Stimulated activated effector memory CD8-positive, alpha-beta T cell treated with anti-CD3 and anti-CD28 coated beads, Interleukin-12 subunit alpha, Interleukin-12 subunit beta, amount 100 ng/mL, for 72 hours (primary cell): Measurements from ENCODE around the gene RPL41.
A peak's percentile ranks its signal among the peaks of the same experiment; 100 is the strongest.

Experiments used
- ATAC-seq: fragments of 150-1000 bp; cut with Tn5 transposase; 2 replicates; pipeline ENCODE4 v1.10.0; 2021
- DNase-seq, 2 donors: peaks; one replicate each; pipeline ENCODE4 v3.0.0; 2021 to 2022; ENCODE audit warnings: low spot score in 2 of 2
- H3K27ac Mint-ChIP-seq: one replicate; pipeline ENCODE4 v1.8.0; 2022; ENCODE audit warnings: mild to moderate bottlenecking, mixed read lengths
- H3K36me3 Mint-ChIP-seq: one replicate; pipeline ENCODE4 v1.8.0; 2022; ENCODE audit warnings: mild to moderate bottlenecking, mixed read lengths
- H3K4me1 Mint-ChIP-seq: one replicate; pipeline ENCODE4 v1.8.0; 2022; ENCODE audit warnings: mixed read lengths
- H3K4me3 Mint-ChIP-seq: one replicate; pipeline ENCODE4 v1.8.0; 2022; ENCODE audit warnings: mild to moderate bottlenecking, mixed read lengths
- H3K9me3 Mint-ChIP-seq: one replicate; pipeline ENCODE4 v1.8.0; 2022; ENCODE audit warnings: mixed read lengths

The RPL41 gene

DNA sequence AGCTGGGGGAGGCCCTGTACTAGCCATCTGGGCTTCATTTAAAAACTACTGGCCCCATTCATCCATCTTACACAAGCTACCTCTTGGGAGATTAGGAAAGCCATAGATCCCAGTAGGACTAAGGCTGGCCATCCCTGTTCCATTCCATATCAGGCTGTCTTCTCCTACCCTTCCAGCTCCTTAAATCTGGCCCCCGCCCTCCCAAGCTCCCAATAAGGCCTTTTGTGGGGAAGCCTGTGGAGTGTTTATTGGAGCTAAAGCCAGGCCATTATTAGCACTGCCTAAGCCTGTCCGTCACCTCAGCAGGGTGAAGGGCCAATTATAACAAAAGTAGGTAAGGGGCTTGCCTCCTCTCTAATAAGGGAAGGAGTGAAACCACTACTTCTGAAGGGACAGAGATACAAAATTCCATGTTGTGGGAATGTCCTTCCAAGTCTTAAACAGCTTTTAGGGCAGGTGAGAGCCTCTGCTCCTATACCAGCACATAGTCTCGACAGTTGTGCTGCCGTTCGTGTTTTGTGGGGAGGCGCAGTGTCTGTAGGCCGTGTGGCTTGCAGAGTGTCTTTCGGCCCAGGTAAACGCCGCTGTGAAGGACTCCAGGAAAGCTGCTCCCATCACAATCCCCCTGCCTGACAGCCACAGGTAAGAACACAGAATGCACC, 45.4 kb downstream of the RPL41 start:
- Mint-ChIP-seq H3K4me3 (peak overlapping the region; percentile 97), H3K27ac (peak overlapping the region; percentile 98), H3K9me3 (no peaks in the 10 kb centered on the region), H3K36me3 (peaks cover 100% of the 10 kb centered on the region), H3K4me1 (peaks cover 63% of the 10 kb centered on the region)
- DNase-seq: no peak
- ATAC-seq: no peak

DNA sequence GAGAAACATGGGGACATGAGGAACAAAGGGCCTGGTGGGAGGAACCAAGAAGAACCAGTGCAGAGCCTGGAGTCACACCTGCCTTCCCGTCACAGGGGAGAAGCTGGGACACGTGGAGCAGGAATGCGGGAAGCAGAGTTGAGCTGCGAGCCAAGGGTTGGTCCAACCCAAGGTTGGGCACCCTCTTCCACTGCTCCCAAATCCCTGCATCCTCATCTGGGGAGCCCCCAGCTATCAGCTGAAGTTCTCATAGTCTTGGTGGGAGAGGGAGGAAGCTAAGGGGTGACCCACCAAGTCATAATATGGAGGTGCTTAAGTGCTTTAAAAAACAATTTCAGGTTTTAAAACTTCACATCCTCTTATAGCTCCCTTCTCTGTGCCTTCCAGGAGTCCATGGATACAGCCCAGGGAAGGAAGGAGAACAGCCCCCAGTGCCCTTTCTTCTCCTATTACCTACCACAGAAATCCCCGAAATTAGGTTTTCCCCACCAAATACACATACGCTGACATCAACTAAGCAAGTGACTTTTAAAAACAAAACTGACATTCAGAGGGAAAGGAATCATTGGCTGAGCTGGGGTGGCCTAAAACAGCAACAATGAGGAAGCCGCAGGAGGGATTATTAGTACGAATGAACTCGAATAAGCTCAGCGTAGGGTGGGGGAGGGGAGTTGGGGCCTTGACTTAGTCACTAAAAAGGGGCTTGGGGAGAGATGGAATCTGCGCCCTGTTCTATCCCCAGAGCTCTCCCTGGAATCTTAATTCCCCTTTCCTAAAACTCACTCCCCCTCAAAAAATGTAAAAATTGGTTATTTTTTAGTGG, 46.2 kb downstream of the RPL41 start:
- H3K4me1 Mint-ChIP-seq: peaks cover 55% of the 10 kb centered on the region
- no peak for DNase-seq
- H3K27ac Mint-ChIP-seq: peak overlapping the region; percentile 98
- H3K36me3 Mint-ChIP-seq: peaks cover 100% of the 10 kb centered on the region
- no peak for ATAC-seq
- no peak overlapping the region for H3K4me3 Mint-ChIP-seq
- H3K9me3 Mint-ChIP-seq: no peaks in the 10 kb centered on the region

DNA sequence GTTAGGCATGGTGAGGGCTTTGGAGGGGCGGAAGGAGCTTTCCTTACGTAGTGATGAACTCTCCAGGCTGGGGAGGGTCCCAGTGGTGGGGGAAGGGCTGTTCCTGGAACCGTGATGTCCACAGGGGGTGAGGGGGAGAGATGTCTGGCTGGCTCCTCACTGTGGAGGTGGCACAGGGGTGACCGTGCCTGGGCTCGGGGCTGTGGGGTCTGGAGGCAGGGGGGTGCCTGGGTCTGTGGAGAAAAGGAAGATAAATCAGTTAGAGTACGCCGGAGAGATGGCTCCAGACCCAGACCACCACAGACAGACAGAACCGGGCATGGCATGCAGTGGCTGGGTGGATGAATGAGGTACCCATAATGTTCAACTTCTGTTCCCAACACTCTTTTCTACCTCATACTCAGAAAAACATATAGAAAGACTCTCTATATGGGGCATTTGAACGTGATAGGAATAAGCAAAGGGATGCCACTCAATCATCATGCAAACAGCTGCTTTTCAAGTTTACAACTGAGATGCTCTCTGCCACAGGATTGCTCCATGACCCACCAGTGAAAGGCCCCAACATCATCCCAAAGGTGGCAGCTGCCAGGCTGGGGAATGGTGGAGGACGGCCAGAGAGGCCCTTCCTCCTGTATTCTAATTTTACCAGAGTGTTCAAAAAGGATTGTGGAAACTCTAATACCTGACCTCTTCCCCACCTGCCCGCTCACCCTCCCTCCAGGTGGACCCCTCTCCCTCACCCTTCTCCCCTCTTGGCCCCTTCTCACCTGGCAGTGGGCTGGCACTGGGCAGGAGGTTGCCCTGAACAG, 47.3 kb downstream of the RPL41 start:
- Mint-ChIP-seq H3K4me3 (no peak overlapping the region), H3K4me1 (peaks cover 48% of the 10 kb centered on the region), H3K36me3 (peaks cover 100% of the 10 kb centered on the region), H3K27ac (peak overlapping the region; percentile 98), H3K9me3 (no peaks in the 10 kb centered on the region)
- DNase-seq (no peak), ATAC-seq (no peak)

DNA sequence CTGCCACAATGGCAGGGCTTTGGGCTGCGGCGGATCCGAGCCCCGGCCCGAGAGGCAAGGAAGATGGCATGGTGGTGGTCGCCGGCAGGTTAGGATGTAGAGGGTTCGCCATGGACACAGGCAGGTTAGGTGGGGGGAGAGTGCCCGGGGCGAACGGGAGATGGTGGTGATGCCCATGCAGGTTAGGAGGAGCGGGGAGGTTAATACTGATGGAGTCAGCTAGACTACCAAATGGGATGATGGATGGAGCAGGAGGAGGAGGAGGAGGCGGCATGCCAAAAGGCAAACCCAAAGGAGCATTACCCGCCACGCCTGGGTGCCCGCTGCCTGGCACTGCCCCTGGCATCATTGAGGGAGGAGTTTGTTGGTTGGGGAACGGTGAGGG, 47.9 kb downstream of the RPL41 start:
- no peak for ATAC-seq
- no peak overlapping the region for H3K4me3 Mint-ChIP-seq
- H3K36me3 Mint-ChIP-seq: peaks cover 100% of the 10 kb centered on the region
- DNase-seq: no peak
- no peaks in the 10 kb centered on the region for H3K9me3 Mint-ChIP-seq
- peak overlapping the region; percentile 98 for H3K27ac Mint-ChIP-seq
- peaks cover 42% of the 10 kb centered on the region for H3K4me1 Mint-ChIP-seq

DNA sequence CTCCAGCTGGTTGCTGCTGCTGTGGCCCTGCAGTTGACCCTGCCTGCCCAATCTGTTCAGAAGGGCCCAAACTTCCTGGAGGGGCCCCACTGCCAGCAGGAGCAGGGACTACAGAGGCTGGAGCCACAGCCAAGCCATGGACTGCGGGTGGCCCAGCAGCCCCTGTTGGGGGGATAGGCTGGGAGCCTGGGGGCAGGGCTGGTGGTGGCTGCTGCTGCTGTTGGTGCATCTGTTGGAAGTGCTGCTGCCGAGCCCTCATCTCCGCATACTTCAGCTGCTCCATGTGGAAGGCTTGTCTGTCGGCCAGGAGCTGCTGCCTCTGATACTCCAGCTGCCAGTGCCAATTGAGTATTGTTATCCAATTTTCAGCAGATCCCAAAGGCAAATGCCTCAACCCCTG, 48.9 kb downstream of the RPL41 start:
- ATAC-seq: no peak
- Mint-ChIP-seq H3K27ac (peak overlapping the region; percentile 98), H3K9me3 (no peaks in the 10 kb centered on the region), H3K36me3 (peaks cover 100% of the 10 kb centered on the region), H3K4me1 (peaks cover 32% of the 10 kb centered on the region), H3K4me3 (no peak overlapping the region)
- no peak for DNase-seq
